HepG2 (cell line): ENCODE results near the gene NOP9. TPM values are rescaled to one million over a fixed set of nuclear protein-coding genes. Genes with fewer than 3 reads are reported as not detected.

Experiments
- ATRX ChIP-seq: sonication (generic); formaldehyde crosslinking; IDR thresholded peaks from 2 replicates; pipeline ENCODE4 v1.4.0; 2020; ENCODE audit warnings: missing genetic modification reagents, borderline replicate concordance
- CENPT ChIP-seq: sonication (generic); formaldehyde crosslinking; IDR thresholded peaks from 2 replicates; pipeline ENCODE4 v1.8.0; 2022; ENCODE audit warnings: low read depth, mild to moderate bottlenecking, moderate library complexity, missing genetic modification reagents
- EZH2 ChIP-seq: conservative IDR thresholded peaks from 2 replicates; pipeline ENCODE4 v1.6.1; 2012; ENCODE audit warnings: mild to moderate bottlenecking, low read depth, low read length, moderate library complexity
- ISL2 ChIP-seq: sonication (generic); formaldehyde crosslinking; IDR thresholded peaks from 2 replicates; pipeline ENCODE4 v1.5.0; 2020; ENCODE audit warnings: missing genetic modification reagents
- KDM5A ChIP-seq: fragments of 200-600 bp; sonication (generic); IDR thresholded peaks from 2 replicates; pipeline ENCODE4 v1.7.0; 2018; ENCODE audit warnings: antibody characterized with exemption, mild to moderate bottlenecking, low read length, borderline replicate concordance
- MLX ChIP-seq: IDR thresholded peaks from 2 replicates; pipeline ENCODE4 v1.6.1; 2016
- ONECUT2 ChIP-seq: sonication (generic); formaldehyde crosslinking; IDR thresholded peaks from 2 replicates; pipeline ENCODE4 v1.4.0; 2020; ENCODE audit warnings: missing genetic modification reagents
- SALL2 ChIP-seq: sonication (generic); formaldehyde crosslinking; IDR thresholded peaks from 2 replicates; pipeline ENCODE4 v1.8.1; 2023; ENCODE audit warnings: mild to moderate bottlenecking, missing genetic modification reagents, inconsistent platforms
- ZBTB43 ChIP-seq: sonication (generic); formaldehyde crosslinking; conservative IDR thresholded peaks from 2 replicates; pipeline ENCODE4 v1.4.0; 2020; ENCODE audit warnings: missing genetic modification reagents
- ZMYM3 ChIP-seq: sonication (generic); formaldehyde crosslinking; IDR thresholded peaks from 2 replicates; pipeline ENCODE4 v1.5.1; 2020; ENCODE audit warnings: mild to moderate bottlenecking, missing genetic modification reagents
- ZNF101 ChIP-seq: sonication (generic); formaldehyde crosslinking; IDR thresholded peaks from 2 replicates; pipeline ENCODE4 v1.4.0; 2020; ENCODE audit warnings: mild to moderate bottlenecking, low read depth, missing genetic modification reagents, borderline replicate concordance
- ZNF121 ChIP-seq: sonication (generic); formaldehyde crosslinking; IDR thresholded peaks from 2 replicates; pipeline ENCODE4 v1.5.0; 2020; ENCODE audit warnings: mild to moderate bottlenecking, missing genetic modification reagents
- ZNF318 ChIP-seq: sonication (generic); formaldehyde crosslinking; IDR thresholded peaks from 2 replicates; pipeline ENCODE4 v1.4.0; 2020; ENCODE audit warnings: mild to moderate bottlenecking, missing genetic modification reagents
- ZNF333 ChIP-seq: sonication (generic); formaldehyde crosslinking; IDR thresholded peaks from 2 replicates; pipeline ENCODE4 v1.4.0; 2020; ENCODE audit warnings: mild to moderate bottlenecking, missing genetic modification reagents, borderline replicate concordance
- ZNF362 ChIP-seq: sonication (generic); formaldehyde crosslinking; IDR thresholded peaks from 2 replicates; pipeline ENCODE4 v1.4.0; 2020; ENCODE audit warnings: missing genetic modification reagents, mild to moderate bottlenecking, borderline replicate concordance
- ZNF367 ChIP-seq: sonication (generic); formaldehyde crosslinking; IDR thresholded peaks from 2 replicates; pipeline ENCODE4 v1.4.0; 2020; ENCODE audit warnings: missing genetic modification reagents, borderline replicate concordance
- polyA plus RNA-seq, 8 experiments: library from polyadenylated mRNA; depleted of rRNA in 3 of 8; stranded (reverse) in 7 of 8; unstranded in 1 of 8; fragments of >200 nt; fragmentation: Illumina TruSeq in 4 of 8; extraction: Trizol in 4 of 8; gene quantifications; 2 replicates each; pipeline versions ENCODE4 v1.2.1 to v1.2.3, GENCODE V29; 2011 to 2016; ENCODE audit warnings: low read depth in 4 of 8, missing spikeins in 1 of 8, mixed read lengths in 1 of 8; ENCODE audit not compliant: insufficient read depth in 1 of 8
- total RNA-seq, 5 experiments: library from RNA; depleted of rRNA; stranded (reverse); fragments of >200 nt; fragmentation: Illumina TruSeq; extraction: Trizol; gene quantifications; 2 replicates each; pipeline ENCODE4 v1.2.3, GENCODE V29; 2016; ENCODE audit warnings: low read depth in 1 of 5

Gene NOP9
- total and polyA plus RNA-seq, 2 of the 13 experiments (the other 11 are each of a cell fraction or from before 2014, with no cell fraction given) = 24.5 to 61.6 TPM

- TF ChIP-seq ZBTB43 (CRISPR knock-in tag) = no peak
- no peak for TF ChIP-seq KDM5A
- TF ChIP-seq CENPT (CRISPR knock-in tag) = 0 out of 2 replicates have a peak, but pooled peaks have one; percentile 48
- TF ChIP-seq ZNF121 (CRISPR knock-in tag) = no peak; the same call in 1 of the 2 replicates
- no peak for TF ChIP-seq ATRX (CRISPR knock-in tag)
- TF ChIP-seq ZNF318 = peak; percentile 94
- TF ChIP-seq ISL2 (CRISPR knock-in tag) = no peak
- peak; percentile 72 for TF ChIP-seq ZMYM3 (CRISPR knock-in tag)
- no peak for TF ChIP-seq EZH2
- no peak for TF ChIP-seq SALL2
- peak; percentile 96 for TF ChIP-seq ZNF333 (CRISPR knock-in tag)
- peak; percentile 96 for TF ChIP-seq ZNF101 (CRISPR knock-in tag)
- no peak for TF ChIP-seq MLX (CRISPR knock-in tag)
- TF ChIP-seq ONECUT2 (CRISPR knock-in tag) = no peak
- 0 out of 2 replicates have a peak, but pooled peaks have one; percentile 28 for TF ChIP-seq ZNF367 (CRISPR knock-in tag)
- TF ChIP-seq ZNF362 (CRISPR knock-in tag) = no peak; the same call in 1 of the 2 replicates
Measured at GRCh38 chr14:24332268-24332993, 32.8 kb downstream of the NOP9 start (continued).
